ENCODE measurements around the gene COQ8A. TPM values are rescaled to one million over a fixed set of nuclear protein-coding genes. Genes with fewer than 3 reads are reported as not detected.

Gene COQ8A
- total RNA-seq (29.4 TPM), polyA plus RNA-seq (ENCODE audit: insufficient read depth, low read depth, low replicate concordance) (44.1 TPM)
- long read RNA-seq, donor 1, transcript COQ8A-201 (15 exons, 2,872 nt) = major isoform, 8 of 16 reads
- long read RNA-seq, donor 1, partial matches to known transcripts = 8 of 16 reads
- long read RNA-seq, donor 1, other reads (novel, unspliced or antisense) = 0 of 16 reads
- long read RNA-seq, donor 2, transcript COQ8A-201 (15 exons, 2,872 nt) = major isoform, 5 of 5 reads
- long read RNA-seq, donor 2, partial matches to known transcripts = 0 of 5 reads
- long read RNA-seq, donor 2, other reads (novel, unspliced or antisense) = 0 of 5 reads
- long read RNA-seq, donor 3, transcript COQ8A-201 (15 exons, 2,872 nt) = major isoform, 10 of 25 reads
- long read RNA-seq, donor 3, partial matches to known transcripts = 15 of 25 reads
- long read RNA-seq, donor 3, other reads (novel, unspliced or antisense) = 0 of 25 reads
- long read RNA-seq, donor 4, transcript COQ8A-201 (15 exons, 2,872 nt) = major isoform, 10 of 22 reads
- long read RNA-seq, donor 4, partial matches to known transcripts = 12 of 22 reads
- long read RNA-seq, donor 4, other reads (novel, unspliced or antisense) = 0 of 22 reads
- long read RNA-seq, donor 5, partial matches to known transcripts = 0 of 1 reads
- long read RNA-seq, donor 5, other reads (novel, unspliced or antisense) = 0 of 1 reads
- long read RNA-seq, donor 6, partial matches to known transcripts = 0 of 2 reads
- long read RNA-seq, donor 6, other reads (novel, unspliced or antisense) = 0 of 2 reads
- long read RNA-seq, donor 7, transcript COQ8A-201 (15 exons, 2,872 nt) = major isoform, 21 of 41 reads
- long read RNA-seq, donor 7, partial matches to known transcripts = 12 of 41 reads
- long read RNA-seq, donor 7, other reads (novel, unspliced or antisense) = 7 of 41 reads
- long read RNA-seq, donor 8, partial matches to known transcripts = 0 of 1 reads
- long read RNA-seq, donor 8, other reads (novel, unspliced or antisense) = 0 of 1 reads
- long read RNA-seq, donor 9 = 0 reads
- long read RNA-seq, donor 10, transcript COQ8A-201 (15 exons, 2,872 nt) = major isoform, 5 of 5 reads
- long read RNA-seq, donor 10, partial matches to known transcripts = 0 of 5 reads
- long read RNA-seq, donor 10, other reads (novel, unspliced or antisense) = 0 of 5 reads

GRCh38 chr1:226940029-226940805 lies at the start of gene COQ8A:
COQ8A (plus strand) TSS chr1:226940294; CDS start chr1:226961386, 21,092 bp downstream.
- Histone ChIP-seq H3K4me1 (ENCODE audit: control insufficient read depth in 2 of 3, insufficient read depth in 2 of 3, low read depth in 1 of 3, low read length in 3 of 3) (peaks cover 0 to 38% (median 27%) of the 10 kb centered on the region in 3 donors), H3K27ac (ENCODE audit: low read depth in 2 of 2, low read length in 2 of 2) (peak within 1 kb of the TSS; percentile 97 to 98), H3K9ac (ENCODE audit: low read length in 3 of 3) (peak within 1 kb of the TSS; percentile 46 to 97 (median 78)), H3K4me3 (ENCODE audit: low read length in 3 of 3) (peak within 1 kb of the TSS; percentile 68 to 87 (median 78)), H3K36me3 (ENCODE audit: control insufficient read depth in 2 of 3, insufficient read depth in 3 of 3, low read length in 3 of 3) (no peaks in the 10 kb centered on the region), H3K9me3 (ENCODE audit: control insufficient read depth in 2 of 3, insufficient read depth in 1 of 3, low read length in 3 of 3) (peaks cover 0 to 3% (median 0%) of the 10 kb centered on the region in 3 donors), H3K27me3 (ENCODE audit: control insufficient read depth, insufficient read depth, low read length) (no peaks in the 10 kb centered on the region)
- intact Hi-C loops (cut with DNase I) = no loop called here
- TF ChIP-seq CTCF (IDR thresholded peaks at IDR 0.05; ENCODE audit: borderline replicate concordance, extremely low read depth, insufficient read depth) = no peak
- FAIRE-seq = peak; percentile 77
- peak; percentile 99 to 100 (median 100) for DNase-seq

- Histone ChIP-seq H3K27me3 (ENCODE audit: control insufficient read depth, insufficient read depth, low read length) (no peaks in the 10 kb centered on the region), H3K9ac (ENCODE audit: low read length in 3 of 3) (no peak overlapping the region), H3K27ac (ENCODE audit: low read depth in 2 of 2, low read length in 2 of 2) (no peak overlapping the region), H3K36me3 (ENCODE audit: control insufficient read depth in 2 of 3, insufficient read depth in 3 of 3, low read length in 3 of 3) (peaks cover 0 to 18% (median 16%) of the 10 kb centered on the region in 3 donors), H3K4me3 (ENCODE audit: low read length in 3 of 3) (no peak overlapping the region), H3K4me1 (ENCODE audit: control insufficient read depth in 2 of 3, insufficient read depth in 2 of 3, low read depth in 1 of 3, low read length in 3 of 3) (peaks cover 0 to 6% (median 0%) of the 10 kb centered on the region in 3 donors), H3K9me3 (ENCODE audit: control insufficient read depth in 2 of 3, insufficient read depth in 1 of 3, low read length in 3 of 3) (no peaks in the 10 kb centered on the region)
- TF ChIP-seq CTCF (IDR thresholded peaks at IDR 0.05; ENCODE audit: borderline replicate concordance, extremely low read depth, insufficient read depth) = no peak
- intact Hi-C loops (cut with DNase I) = no loop called here
- DNase-seq (no peak), FAIRE-seq (no peak)
Measured at GRCh38 chr1:226890331-226891108, 49.6 kb upstream of the COQ8A start.

- no peak for FAIRE-seq
- TF ChIP-seq CTCF (IDR thresholded peaks at IDR 0.05; ENCODE audit: borderline replicate concordance, extremely low read depth, insufficient read depth) = no peak
- H3K27ac ChIP-seq (ENCODE audit: low read depth in 2 of 2, low read length in 2 of 2) = peak overlapping the region in 1 of 2 donors; percentile 5
Measured at GRCh38 chr1:226891346-226891745, 48.7 kb upstream of the COQ8A start.

More at GRCh38 chr1:226891346-226891745, 48.7 kb upstream of the COQ8A start:
- intact Hi-C loops (cut with DNase I) = no loop called here
- Histone ChIP-seq H3K4me1 (ENCODE audit: control insufficient read depth in 2 of 3, insufficient read depth in 2 of 3, low read depth in 1 of 3, low read length in 3 of 3) (peaks cover 0 to 6% (median 0%) of the 10 kb centered on the region in 3 donors), H3K36me3 (ENCODE audit: control insufficient read depth in 2 of 3, insufficient read depth in 3 of 3, low read length in 3 of 3) (peaks cover 0 to 25% (median 18%) of the 10 kb centered on the region in 3 donors), H3K27me3 (ENCODE audit: control insufficient read depth, insufficient read depth, low read length) (no peaks in the 10 kb centered on the region), H3K4me3 (ENCODE audit: low read length in 3 of 3) (no peak overlapping the region), H3K9me3 (ENCODE audit: control insufficient read depth in 2 of 3, insufficient read depth in 1 of 3, low read length in 3 of 3) (no peaks in the 10 kb centered on the region), H3K9ac (ENCODE audit: low read length in 3 of 3) (no peak overlapping the region)
- no peak for DNase-seq
